ENCODE measurements around the gene NCBP2. TPM values are rescaled to one million over a fixed set of nuclear protein-coding genes. Genes with fewer than 3 reads are reported as not detected.
"Not testable (repeated sequence)": the region's sequence is repeated elsewhere in the genome, so short reads cannot be mapped to it uniquely, and the experiment has no call there.

The NCBP2 gene
- total RNA-seq, 1 donor from 2014 or later, result 80.8 TPM

DNA sequence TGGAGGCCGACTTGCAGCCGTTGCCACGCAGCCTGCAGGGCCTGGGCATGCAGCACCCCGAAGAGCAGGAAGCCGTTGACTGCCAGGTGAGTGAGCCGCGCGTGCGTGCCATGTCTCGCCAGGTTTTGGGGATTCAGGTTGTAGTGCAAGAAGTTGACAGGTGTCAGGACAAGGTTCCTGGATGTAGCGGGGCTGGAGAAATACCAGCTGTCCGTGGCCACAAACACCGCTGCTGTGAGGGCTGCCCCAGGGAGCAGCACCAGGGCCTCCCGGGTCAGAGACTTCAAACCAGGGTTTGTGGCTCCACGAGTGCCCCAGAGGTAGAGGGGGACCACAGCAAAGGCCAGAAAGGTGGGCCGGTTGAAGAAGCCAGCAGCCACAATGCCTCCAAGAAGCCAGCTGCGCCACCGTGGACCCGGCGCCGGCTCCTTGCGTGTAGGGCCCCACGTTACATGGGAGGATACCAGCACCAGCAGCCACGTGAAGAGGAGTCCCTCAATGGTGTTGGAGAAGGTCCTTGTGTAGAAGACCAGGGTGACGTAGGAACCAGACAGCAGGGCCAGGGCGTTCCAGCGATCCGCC, 5.6 kb upstream of the NCBP2 start:
- Histone ChIP-seq H4K20me1 (ENCODE audit: low read depth) (peaks cover 9% of the 10 kb centered on the region), H3K27me3 (peaks cover 4% of the 10 kb centered on the region), H3K27ac (no peak overlapping the region), H3K9ac (no peak overlapping the region), H3K36me3 (no peaks in the 10 kb centered on the region), H3K79me2 (ENCODE audit: low read depth) (peaks cover 17% of the 10 kb centered on the region), H3K4me1 (peaks cover 9% of the 10 kb centered on the region), H3K9me3 (ENCODE audit: low read depth) (no peaks in the 10 kb centered on the region), H3K4me3 (no peak overlapping the region), H3F3A (ENCODE audit: low read depth) (no peaks in the 10 kb centered on the region), H2AFZ (replicated peaks) (no peak overlapping the region), H3K4me2 (no peak overlapping the region)
- H3K27me3 Mint-ChIP-seq (ENCODE audit: insufficient read depth, low read depth), result peaks cover 10% of the 10 kb centered on the region
- TF ChIP-seq EZH2 (IDR thresholded peaks at IDR 0.05) (no peak), EZH2phosphoT487 (IDR thresholded peaks at IDR 0.05) (no peak)
- TF ChIP-seq, protein P1, sequence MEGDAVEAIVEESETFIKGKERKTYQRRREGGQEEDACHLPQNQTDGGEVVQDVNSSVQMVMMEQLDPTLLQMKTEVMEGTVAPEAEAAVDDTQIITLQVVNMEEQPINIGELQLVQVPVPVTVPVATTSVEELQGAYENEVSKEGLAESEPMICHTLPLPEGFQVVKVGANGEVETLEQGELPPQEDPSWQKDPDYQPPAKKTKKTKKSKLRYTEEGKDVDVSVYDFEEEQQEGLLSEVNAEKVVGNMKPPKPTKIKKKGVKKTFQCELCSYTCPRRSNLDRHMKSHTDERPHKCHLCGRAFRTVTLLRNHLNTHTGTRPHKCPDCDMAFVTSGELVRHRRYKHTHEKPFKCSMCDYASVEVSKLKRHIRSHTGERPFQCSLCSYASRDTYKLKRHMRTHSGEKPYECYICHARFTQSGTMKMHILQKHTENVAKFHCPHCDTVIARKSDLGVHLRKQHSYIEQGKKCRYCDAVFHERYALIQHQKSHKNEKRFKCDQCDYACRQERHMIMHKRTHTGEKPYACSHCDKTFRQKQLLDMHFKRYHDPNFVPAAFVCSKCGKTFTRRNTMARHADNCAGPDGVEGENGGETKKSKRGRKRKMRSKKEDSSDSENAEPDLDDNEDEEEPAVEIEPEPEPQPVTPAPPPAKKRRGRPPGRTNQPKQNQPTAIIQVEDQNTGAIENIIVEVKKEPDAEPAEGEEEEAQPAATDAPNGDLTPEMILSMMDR (IDR thresholded peaks at IDR 0.05), result no peak
- H3K4me1 Mint-ChIP-seq, result peaks cover 26% of the 10 kb centered on the region
- H3K36me3 Mint-ChIP-seq, result peaks cover 6% of the 10 kb centered on the region
- H3K27ac Mint-ChIP-seq, result no peak overlapping the region
- no peak for DNase-seq (ENCODE audit: low spot score)
- no peak overlapping the region for H3K4me3 Mint-ChIP-seq
- no peaks in the 10 kb centered on the region for H3K9me3 Mint-ChIP-seq

DNA sequence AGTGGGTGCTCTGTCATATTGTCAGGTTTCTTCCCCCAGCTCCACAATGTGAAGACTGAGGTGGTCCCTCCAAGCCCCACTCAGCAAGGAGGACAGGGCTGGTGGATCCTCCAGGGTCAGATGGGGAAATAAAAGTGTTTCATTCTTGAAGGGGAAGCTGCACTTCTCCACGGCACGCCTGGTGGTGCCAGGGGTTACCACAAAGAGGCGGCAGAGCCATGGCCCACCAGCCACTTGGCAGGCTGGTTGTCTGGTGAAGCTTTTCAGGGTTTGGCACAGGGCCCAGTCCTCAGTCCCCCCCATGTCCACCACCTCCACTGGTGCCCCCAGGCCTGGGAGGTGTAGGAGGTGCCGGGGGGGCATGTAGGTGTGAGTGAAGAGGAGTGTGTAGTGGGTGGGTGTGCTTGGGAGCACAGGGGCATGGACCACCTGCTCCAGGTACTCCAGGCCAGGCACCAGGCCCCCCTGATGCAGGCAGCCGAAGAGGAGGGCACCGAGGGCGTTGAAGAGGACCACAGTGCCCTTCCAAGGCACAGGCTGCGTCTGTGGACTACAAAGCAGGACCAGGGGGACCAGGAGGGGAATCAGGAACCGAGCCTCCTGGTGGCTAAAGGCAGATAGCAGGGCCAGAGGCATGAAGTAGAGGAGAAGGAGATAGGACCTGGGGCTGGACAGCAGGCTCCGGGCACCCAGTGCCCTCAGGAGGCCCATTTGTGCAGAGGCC, 5.0 kb upstream of the NCBP2 start:
- Histone ChIP-seq H3K9ac (no peak overlapping the region), H3F3A (ENCODE audit: low read depth) (peaks cover under 1% of the 10 kb centered on the region), H3K4me2 (no peak overlapping the region), H3K9me3 (ENCODE audit: low read depth) (no peaks in the 10 kb centered on the region), H4K20me1 (ENCODE audit: low read depth) (peaks cover 11% of the 10 kb centered on the region), H3K4me3 (no peak overlapping the region), H3K4me1 (peaks cover 9% of the 10 kb centered on the region), H3K27me3 (peaks cover 4% of the 10 kb centered on the region), H3K79me2 (ENCODE audit: low read depth) (peaks cover 21% of the 10 kb centered on the region), H3K36me3 (no peaks in the 10 kb centered on the region), H3K27ac (no peak overlapping the region), H2AFZ (replicated peaks) (no peak overlapping the region)
- DNase-seq (ENCODE audit: low spot score), result no peak
- TF ChIP-seq EZH2phosphoT487 (IDR thresholded peaks at IDR 0.05), result no peak
- no peak for TF ChIP-seq EZH2 (IDR thresholded peaks at IDR 0.05)
- TF ChIP-seq, protein P1 (IDR thresholded peaks at IDR 0.05), result no peak
- Mint-ChIP-seq H3K9me3 (no peaks in the 10 kb centered on the region), H3K27ac (no peak overlapping the region), H3K4me1 (peaks cover 26% of the 10 kb centered on the region), H3K27me3 (ENCODE audit: insufficient read depth, low read depth) (peaks cover 12% of the 10 kb centered on the region), H3K4me3 (no peak overlapping the region), H3K36me3 (peaks cover 6% of the 10 kb centered on the region)

DNA sequence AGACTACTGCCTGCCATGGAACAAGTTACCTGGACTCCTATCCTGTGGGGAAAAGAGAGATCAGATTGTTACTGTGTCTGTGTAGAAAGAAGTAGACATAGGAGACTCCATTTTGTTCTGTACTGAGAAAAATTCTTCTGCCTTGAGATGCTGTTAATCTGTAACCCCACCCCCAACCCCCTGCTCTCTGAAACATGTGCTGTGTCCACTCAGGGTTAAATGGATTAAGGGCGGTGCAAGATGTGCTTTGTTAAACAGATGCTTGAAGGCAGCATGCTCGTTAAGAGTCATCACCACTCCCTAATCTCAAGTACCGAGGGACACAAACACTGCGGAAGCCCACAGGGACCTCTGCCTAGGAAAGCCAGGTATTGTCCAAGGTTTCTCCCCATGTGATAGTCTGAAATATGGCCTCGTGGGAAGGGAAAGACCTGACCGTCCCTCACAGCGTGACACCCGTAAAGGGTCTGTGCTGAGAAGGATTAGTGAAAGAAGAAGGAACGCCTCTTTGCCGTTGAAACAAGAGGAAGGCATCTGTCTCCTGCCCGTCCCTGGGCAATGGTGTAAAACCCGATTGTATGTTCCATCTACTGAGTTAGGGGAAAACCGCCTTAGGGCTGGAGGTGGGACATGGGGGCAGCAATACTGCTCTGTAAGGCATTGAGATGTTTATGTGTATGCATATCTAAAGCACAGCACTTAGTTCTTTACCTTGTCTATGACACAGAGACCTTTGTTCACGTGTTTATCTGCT, 1.9 kb upstream of the NCBP2 start:
- H3K4me3 Mint-ChIP-seq, result peak overlapping the region; percentile 96
- H3K4me1 Mint-ChIP-seq, result peaks cover 36% of the 10 kb centered on the region
- Histone ChIP-seq H3K79me2 (ENCODE audit: low read depth) (peaks cover 48% of the 10 kb centered on the region), H3K4me1 (peaks cover 18% of the 10 kb centered on the region), H4K20me1 (ENCODE audit: low read depth) (peaks cover 16% of the 10 kb centered on the region), H3K4me3 (peak overlapping the region; percentile 90), H3F3A (ENCODE audit: low read depth) (peaks cover 11% of the 10 kb centered on the region), H3K4me2 (peak overlapping the region; percentile 86)
- not testable (repeated sequence) for H2AFZ ChIP-seq (replicated peaks); H3K9me3 Mint-ChIP-seq; H3K27ac ChIP-seq; H3K9me3 ChIP-seq (ENCODE audit: low read depth); H3K27me3 ChIP-seq; H3K36me3 Mint-ChIP-seq; H3K9ac ChIP-seq; DNase-seq (ENCODE audit: low spot score); H3K36me3 ChIP-seq; H3K27me3 Mint-ChIP-seq (ENCODE audit: insufficient read depth, low read depth); H3K27ac Mint-ChIP-seq

Data from neural progenitor cell (in vitro differentiated cells).